RWPE2 (cell line): ENCODE results near the gene SNAP47.

Experiments used
- ATAC-seq: fragments of 200-7000 bp; cut with Tn5 transposase; 3 replicates; pipeline ENCODE4 v1.9.1; 2021; ENCODE audit warnings: low read depth
- DNase-seq: peaks from one replicate; pipeline ENCODE4 v3.0.0-alpha.2; 2020; ENCODE audit warnings: low spot score
- H3K27ac ChIP-seq: fragments of 450-650 bp; 2 replicates; pipeline ENCODE4 v1.5.1; 2017; ENCODE audit warnings: mild to moderate bottlenecking; ENCODE audit not compliant: poor library complexity, severe bottlenecking
- H3K27me3 ChIP-seq: fragments of 250-450 bp; sonication (Bioruptor Pico); 2 replicates; pipeline ENCODE4 v1.5.1; 2021; ENCODE audit warnings: mild to moderate bottlenecking, moderate library complexity; ENCODE audit not compliant: insufficient read depth, poor library complexity, severe bottlenecking
- H3K36me3 ChIP-seq: fragments of 250-450 bp; sonication (Bioruptor Pico); 2 replicates; pipeline ENCODE4 v1.5.1; 2020; ENCODE audit warnings: low read depth, mild to moderate bottlenecking, moderate library complexity
- H3K4me1 ChIP-seq: fragments of 250-450 bp; sonication (Bioruptor Pico); 2 replicates; pipeline ENCODE4 v1.5.1; 2021; ENCODE audit warnings: mild to moderate bottlenecking, moderate library complexity; ENCODE audit not compliant: insufficient read depth, poor library complexity, severe bottlenecking
- H3K4me3 ChIP-seq: fragments of 250-450 bp; sonication (Bioruptor Pico); 2 replicates; pipeline ENCODE4 v1.5.1; 2021; ENCODE audit warnings: mild to moderate bottlenecking, moderate library complexity; ENCODE audit not compliant: severe bottlenecking
- H3K9me3 ChIP-seq: fragments of 250-450 bp; sonication (Bioruptor Pico); 2 replicates; pipeline ENCODE4 v1.5.1; 2021; ENCODE audit warnings: mild to moderate bottlenecking, moderate library complexity; ENCODE audit not compliant: severe bottlenecking
- TF ChIP-seq, protein P1 (sequence below): fragments of 450-650 bp; IDR thresholded peaks from one replicate; pipeline ENCODE4 v1.5.1; 2017; ENCODE audit warnings: mild to moderate bottlenecking, moderate library complexity; ENCODE audit not compliant: poor library complexity, severe bottlenecking

SNAP47 gene

DNA sequence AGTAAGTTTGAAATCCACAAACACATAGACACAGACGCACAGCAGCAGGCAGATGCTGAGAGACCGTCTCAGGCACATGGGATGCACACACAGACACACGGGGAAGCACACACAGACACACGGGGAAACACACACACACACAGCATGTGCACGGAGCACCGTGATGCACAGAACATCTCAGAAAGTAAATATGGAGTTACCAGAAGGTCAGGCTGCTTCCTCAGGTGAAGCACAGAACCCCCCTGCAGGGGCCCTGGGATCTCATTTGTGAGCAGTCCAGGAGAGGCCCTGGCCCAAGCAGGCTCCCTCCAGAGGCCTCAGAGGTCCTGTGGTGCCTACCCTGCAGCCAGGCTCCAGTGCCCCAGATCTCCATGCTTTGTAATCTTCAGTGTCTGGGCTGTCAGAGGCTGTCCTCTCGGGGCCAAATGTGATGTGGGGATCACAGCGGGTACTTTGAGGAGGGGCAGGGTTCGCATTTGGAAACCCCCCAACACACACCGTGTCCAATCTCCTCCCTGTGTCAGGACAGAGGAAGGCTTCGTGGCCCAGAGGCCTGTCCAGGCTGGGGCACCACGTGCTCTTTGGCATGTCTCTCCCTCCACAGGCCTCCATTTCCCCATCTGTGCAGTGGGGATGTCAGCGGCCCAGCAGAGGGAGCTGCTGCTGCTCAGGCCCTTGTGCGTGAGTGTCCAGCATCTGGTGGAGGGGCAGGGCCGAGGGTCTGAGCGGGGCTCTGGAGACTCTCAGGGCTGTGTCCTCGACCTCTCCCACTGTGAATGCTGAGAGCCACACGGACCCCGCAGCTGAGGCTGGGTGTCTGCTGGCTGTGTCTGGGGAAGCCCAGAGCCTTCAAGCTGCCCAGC lies 57.2 kb downstream of the SNAP47 start:
- TF ChIP-seq, protein P1, sequence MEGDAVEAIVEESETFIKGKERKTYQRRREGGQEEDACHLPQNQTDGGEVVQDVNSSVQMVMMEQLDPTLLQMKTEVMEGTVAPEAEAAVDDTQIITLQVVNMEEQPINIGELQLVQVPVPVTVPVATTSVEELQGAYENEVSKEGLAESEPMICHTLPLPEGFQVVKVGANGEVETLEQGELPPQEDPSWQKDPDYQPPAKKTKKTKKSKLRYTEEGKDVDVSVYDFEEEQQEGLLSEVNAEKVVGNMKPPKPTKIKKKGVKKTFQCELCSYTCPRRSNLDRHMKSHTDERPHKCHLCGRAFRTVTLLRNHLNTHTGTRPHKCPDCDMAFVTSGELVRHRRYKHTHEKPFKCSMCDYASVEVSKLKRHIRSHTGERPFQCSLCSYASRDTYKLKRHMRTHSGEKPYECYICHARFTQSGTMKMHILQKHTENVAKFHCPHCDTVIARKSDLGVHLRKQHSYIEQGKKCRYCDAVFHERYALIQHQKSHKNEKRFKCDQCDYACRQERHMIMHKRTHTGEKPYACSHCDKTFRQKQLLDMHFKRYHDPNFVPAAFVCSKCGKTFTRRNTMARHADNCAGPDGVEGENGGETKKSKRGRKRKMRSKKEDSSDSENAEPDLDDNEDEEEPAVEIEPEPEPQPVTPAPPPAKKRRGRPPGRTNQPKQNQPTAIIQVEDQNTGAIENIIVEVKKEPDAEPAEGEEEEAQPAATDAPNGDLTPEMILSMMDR, result no peak
- H3K27ac ChIP-seq, result no peak overlapping the region
- no peak overlapping the region for H3K4me3 ChIP-seq

DNA sequence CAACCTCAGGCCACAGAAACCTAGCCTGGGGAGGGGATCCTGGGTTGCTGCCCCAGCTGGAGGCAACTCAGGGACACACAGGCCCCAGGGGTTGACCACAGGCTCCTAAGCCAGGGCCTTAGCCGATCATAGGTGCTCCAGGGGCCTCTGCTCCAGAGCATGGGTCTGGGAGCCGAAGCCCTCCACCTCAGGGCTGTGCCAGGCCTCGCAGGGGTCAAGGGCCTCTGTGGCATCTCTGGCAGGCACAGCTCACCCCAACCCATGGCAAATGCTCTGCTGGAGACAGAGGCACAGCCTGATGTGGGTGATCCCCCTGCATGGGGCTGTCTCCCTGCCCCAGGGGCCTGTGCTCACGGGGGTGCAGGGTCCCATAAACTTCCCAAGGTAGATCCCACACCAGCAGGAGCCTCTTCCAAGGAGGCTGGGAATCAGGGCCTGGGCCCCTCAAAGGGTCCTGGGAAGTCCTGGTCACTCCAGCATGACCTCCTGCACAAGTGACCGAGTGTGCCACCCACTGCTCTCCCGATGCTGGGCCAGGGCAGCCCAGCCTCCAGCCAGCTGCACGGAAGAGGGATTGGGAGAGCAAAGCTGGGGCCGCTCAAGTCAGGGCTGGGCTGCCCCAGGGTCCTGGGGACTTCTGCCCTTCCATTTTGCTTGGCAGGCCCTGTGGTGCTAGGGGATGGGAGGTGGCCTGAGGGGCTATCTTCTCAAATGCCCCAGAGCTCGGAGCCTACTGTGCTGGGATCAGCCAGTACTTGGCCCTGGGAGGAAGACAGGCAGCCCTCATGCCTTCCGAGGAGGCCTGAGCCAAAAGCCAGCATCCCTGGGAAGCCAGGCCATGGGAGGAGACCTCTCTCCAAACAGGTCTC lies 58.1 kb downstream of the SNAP47 start:
- TF ChIP-seq, protein P1, result no peak
- H3K9me3 ChIP-seq, result no peaks in the 10 kb centered on the region
- no peaks in the 10 kb centered on the region for H3K27me3 ChIP-seq
- DNase-seq (no peak), ATAC-seq (no peak)
- no peak overlapping the region for H3K4me3 ChIP-seq
- H3K36me3 ChIP-seq, result no peaks in the 10 kb centered on the region
- no peak overlapping the region for H3K27ac ChIP-seq
- H3K4me1 ChIP-seq, result no peaks in the 10 kb centered on the region

More for the DNA sequence above, 57.2 kb downstream of the SNAP47 start:
- ATAC-seq (no peak), DNase-seq (no peak)
- Histone ChIP-seq H3K36me3 (no peaks in the 10 kb centered on the region), H3K27me3 (no peaks in the 10 kb centered on the region), H3K9me3 (no peaks in the 10 kb centered on the region), H3K4me1 (no peaks in the 10 kb centered on the region)

DNA sequence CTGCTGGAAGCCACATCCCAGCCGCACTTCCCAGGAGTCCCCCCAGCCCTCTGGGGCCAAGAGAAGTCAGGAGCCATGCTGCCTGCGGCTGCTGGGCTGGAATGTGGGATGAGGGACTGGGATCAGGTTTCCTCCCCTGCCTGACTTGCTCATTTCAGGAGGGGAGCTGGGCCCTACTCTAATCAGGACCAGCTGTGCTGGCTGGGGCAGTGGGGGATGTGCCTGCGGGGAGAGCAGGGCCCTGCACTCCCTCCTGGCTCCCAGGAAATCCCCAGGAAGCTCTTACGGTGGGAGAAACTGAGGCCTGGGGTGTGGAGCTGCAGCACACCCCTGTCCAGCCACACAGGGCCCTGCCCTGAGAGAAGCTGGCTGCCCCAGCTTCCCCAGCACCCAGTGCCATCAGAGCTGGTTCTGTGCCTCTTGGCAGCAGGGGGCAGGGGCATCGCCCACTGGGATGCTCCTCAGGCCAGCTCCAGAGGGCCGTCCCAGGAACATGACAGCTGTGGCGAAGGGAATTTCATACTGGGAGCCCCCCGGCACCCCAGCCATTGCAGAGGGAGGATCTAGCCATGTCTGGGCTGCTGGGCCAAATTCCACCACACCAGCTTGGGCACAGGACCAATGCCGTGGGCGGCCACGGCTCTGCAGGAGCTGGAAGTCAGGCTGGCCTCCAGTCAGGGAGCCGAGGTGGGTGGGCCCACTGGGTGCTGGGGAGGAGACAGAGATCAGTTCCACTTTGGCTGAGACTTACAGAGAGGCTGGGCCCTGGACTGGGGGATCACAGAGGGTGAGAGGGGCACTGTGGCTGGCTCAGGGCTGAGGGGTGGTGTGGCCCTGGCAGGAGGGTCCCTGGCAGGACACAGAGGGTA lies 58.9 kb downstream of the SNAP47 start:
- TF ChIP-seq, protein P1, result no peak
- no peaks in the 10 kb centered on the region for H3K36me3 ChIP-seq
- no peaks in the 10 kb centered on the region for H3K27me3 ChIP-seq
- ATAC-seq (peak; percentile 41; the same call in 2 of the 3 replicates), DNase-seq (no peak)
- H3K4me3 ChIP-seq, result no peak overlapping the region
- H3K4me1 ChIP-seq, result no peaks in the 10 kb centered on the region
- H3K27ac ChIP-seq, result no peak overlapping the region
- H3K9me3 ChIP-seq, result no peaks in the 10 kb centered on the region

DNA sequence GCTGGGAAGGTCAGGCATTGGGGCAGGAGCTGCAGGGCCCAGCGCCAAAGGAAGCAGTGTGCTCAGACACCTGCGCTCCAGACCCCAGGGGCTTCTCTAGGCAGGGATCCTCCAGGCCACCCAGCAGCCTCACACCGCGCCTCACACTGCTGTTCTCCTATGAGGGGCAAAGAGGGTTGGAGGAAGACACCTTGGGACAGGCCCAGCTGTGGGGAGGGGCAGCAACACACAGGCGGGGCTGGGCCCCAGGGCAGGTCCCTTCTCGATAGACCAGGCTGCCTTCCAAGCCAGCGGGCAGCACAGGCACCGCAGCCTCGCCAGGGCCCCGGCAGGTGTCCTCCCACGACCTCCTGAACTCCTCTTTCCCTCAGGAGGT lies 59.6 kb downstream of the SNAP47 start:
- TF ChIP-seq, protein P1, result no peak
- no peak overlapping the region for H3K27ac ChIP-seq
- DNase-seq (no peak), ATAC-seq (0 out of 3 replicates have a peak, but pooled peaks have one; percentile 10)
- H3K4me3 ChIP-seq, result no peak overlapping the region
- H3K27me3 ChIP-seq, result no peaks in the 10 kb centered on the region
- H3K9me3 ChIP-seq, result no peaks in the 10 kb centered on the region
- H3K36me3 ChIP-seq, result no peaks in the 10 kb centered on the region
- H3K4me1 ChIP-seq, result no peaks in the 10 kb centered on the region
